HG03280 (cell line): Measurements from ENCODE around the gene LSP1.

Experiments used
- ATAC-seq: cut with Tn5 transposase; IDR thresholded peaks from one replicate; pipeline ENCODE4 v1.9.1; 2021; ENCODE audit warnings: mild to moderate bottlenecking, moderate library complexity; ENCODE audit not compliant: unreplicated experiment

LSP1 gene

DNA sequence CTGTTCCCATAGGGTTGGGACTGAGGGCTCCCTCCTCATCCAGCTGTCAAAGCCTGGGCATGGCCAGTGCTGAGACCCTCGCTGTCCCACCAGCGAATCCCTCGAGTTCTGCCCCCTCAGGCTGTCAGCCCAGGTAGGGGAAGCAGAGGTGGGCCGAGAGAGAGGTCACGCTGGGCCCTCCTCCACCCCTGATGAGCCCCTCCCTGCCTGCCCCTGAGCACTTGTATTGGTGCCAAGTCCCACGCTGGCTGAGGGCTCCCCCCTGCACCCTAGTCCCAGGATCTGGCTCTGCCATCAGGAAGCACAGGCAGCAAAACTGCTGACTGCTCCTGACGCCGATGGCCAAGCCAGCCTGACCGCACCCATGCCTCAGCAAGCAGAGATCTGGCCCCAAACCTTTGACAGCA is 35.5 kb downstream of the LSP1 start:
- ATAC-seq, result no peak

DNA sequence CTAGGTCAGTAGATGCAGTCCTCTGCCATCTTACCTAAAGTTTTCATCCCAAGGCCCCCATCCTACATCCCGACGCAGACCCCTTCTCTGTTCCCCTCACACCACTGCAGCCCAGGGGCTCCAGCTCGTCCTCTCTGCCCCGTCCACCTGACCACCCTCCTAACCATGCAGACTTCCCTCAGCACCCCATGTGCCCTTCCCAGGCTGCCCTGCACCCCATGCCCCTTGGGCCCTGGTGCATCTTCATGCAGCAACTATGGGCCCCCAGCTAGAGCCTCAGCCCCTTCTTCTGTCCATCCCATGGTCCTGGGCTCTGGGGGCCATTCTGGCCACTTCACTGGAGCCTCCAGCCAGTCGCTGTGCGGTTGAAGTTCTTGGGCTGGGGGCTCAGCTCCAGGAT is 35.9 kb downstream of the LSP1 start:
- no peak for ATAC-seq

- ATAC-seq, result no peak
These were observed 36.5 kb downstream of the LSP1 start for GRCh38 chr11:1889224-1889930.

DNA sequence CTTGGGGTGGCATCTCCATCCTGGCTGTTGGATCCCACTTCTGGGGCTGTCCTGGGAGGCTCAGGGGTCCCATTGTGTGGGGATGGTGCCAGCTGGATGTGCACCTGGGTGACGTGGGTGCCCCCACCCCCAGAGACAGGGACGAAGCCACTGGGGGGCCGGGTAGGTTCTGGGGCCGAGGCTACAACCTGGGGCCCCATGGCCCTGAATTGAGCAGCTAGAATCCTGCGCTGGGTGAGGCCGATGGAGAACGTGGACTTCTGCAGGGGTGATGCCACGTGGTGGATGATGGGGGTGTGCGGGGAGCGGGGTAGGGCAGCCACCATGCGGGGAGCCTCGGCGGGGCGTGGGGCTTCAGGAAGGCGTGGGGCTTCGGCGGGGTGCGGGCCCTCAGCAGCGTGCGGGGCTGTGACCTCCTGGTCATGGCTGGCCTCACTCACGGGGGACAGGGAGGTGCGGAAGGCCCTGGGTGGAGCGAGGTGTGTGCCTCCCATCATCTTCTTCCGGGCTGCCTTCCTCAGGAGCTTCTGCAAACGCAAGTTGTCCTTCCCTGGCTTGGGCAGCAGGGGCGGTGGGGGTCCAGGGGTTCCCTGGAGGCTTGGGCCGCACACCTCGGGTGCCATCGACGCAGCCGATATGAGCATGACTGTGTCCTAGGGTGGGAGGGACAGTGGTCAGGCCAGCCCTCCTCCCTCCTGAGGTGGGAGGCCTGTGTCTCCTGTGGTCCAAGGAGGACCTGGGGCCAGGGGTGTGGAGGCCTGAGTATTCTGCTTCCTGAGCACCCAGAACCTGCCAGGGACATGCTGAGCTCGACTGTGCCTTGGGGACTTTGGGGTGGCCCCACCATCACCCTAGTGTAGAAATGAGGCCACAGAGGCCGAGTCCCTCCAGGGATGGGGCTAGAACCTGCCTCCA is 37.3 kb downstream of the LSP1 start:
- ATAC-seq, result no peak

DNA sequence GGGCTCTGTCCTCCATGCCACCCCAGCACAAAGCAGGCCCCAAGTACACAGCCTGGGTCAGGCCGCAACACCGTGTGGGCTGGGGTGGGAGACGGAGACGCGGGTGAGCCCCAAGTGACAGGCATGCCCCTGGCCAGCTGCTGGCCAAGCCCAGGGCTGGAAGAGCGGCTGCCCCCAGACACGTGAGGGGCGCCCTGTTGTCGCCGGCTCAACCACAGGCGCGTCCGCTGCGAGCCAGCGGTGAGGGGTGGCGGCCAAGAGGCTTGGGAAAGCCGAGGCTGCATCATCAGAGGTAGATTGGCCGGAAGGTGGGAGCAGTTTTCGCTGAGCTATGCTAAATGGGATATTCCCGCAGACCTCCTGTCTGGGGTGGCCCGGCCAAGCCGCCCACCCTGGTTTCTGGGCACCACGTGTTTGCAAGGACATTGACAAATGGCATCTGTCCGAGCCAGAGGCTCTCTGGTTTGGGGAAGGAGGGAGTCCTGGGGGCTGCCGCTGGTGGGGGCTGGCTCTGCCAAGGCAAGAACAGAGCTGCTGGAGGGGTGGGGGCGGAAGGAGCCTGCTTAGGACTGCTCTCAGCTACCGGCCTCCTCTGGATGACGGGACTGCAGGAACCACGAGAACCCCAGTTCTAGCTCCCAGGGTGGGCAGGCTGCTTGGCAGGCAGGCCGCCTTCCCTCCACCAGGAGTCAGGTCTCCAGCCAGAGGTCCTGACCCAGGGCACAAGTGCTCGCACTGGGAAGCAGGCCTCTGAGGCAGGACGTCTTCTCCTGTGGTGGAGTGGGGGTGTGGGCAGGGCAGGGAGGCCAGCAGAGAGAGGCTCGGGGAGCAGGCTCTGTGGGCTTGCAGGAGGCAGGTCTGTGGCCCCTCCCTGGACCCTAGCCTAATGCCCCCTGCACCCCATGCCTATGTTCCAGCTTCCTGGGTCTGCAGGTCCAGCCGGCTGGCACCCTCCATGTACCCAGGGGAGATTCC is 38.3 kb downstream of the LSP1 start:
- ATAC-seq, result no peak

DNA sequence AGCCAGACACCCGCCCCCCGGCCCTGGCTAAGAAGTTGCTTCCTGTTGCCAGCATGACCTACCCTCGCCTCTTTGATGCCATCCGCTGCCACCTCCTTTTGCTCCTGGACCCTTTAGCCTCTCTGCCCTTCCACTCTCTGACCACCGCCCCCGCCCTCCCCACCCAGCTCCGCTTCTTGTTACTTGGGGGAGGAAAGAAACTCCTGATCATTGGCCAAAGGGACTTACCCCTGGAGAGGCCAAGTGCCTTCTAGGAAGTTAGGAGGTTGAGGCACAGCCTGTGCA is 38.9 kb downstream of the LSP1 start, which contains the start of gene PRR33:
PRR33 (minus strand) TSS at position 65 of the 285 bp plus-strand sequence. CDS start 1,311 bp downstream, outside the sequence.
- ATAC-seq, result no peak

DNA sequence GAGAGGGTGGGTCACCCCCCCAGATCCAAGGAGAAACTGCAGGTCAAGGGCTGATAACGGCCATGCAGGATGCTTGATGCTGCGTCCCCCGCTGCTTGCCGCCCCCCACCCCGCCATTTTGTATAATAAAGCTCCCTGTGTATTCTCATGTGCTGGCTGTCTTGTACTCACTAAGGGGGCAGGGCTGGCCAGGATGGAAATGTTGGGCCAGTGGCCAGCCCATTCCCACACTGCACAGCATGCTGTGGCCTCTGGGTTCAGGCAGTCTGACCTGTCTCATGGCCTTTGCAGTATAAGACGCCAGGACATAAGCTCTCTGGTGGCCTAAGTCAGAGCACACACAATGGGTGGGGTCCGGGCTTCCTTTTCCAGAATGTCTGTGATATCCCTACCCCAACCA is 39.2 kb downstream of the LSP1 start:
- no peak for ATAC-seq

DNA sequence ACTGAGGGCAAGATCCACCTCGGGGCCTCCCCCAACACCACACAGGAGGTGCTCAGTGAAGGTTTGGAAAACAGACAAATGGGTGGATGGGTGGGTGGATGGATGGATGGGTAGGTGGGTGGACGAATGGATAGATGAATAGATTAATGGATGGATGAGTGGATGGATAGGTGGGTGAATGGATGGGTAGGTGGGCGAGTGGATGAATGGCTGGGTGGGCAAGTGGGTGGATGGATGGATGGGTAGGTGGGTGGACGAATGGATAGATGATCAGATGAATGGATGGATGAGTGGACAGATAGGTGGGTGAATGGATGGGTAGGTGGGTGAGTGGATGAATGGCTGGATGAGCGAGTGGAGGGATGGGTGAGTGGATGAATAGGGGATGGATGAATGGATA is 39.7 kb downstream of the LSP1 start:
- ATAC-seq, result no peak

- no peak for ATAC-seq
These were observed 40.9 kb downstream of the LSP1 start for GRCh38 chr11:1893581-1894359.

- no peak for ATAC-seq
These were observed 41.9 kb downstream of the LSP1 start for GRCh38 chr11:1894759-1895158.

DNA sequence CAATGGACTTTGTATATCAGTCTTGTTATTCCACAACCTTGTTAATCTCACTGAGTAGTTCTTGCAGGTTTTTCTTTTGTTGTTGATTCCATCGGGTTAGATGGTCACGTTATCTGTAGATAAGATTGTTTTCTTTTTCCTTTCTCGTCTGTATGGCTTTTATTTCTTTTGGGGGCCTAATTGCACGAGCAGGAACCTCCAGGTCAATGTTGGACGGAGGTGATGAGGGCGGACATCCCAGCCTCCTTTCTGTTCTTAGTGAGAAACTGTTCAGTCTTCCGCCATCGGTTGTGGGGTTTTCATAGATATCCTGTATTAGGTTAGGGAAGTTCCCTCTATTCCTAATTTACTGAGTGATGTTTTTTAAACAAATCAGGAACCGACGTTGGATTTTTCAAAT is 43.6 kb downstream of the LSP1 start:
- ATAC-seq, result no peak

GRCh38 chr11:1896923-1897322 is 44.0 kb downstream of the LSP1 start:
- ATAC-seq, result no peak

DNA sequence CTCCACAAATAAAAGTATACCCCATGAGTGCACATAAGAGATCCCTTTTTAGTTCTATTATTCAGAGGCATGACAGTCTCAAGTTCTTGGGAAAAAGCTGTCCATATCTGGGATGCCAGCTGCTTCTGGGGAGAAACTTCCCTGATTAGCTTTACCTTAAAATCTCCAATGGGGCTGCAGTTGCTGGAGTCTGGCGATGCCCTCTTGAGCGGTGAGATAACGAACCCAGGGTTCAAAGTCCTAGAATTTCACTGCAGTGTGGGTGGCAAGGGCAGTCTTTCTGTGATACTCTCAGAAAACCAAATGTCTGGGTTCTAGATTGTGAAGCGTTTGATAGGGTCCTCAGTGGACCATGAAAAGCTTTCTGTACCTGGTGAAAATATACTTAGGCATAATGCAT is 46.2 kb downstream of the LSP1 start:
- ATAC-seq, result no peak

GRCh38 chr11:1899686-1900085 is 46.8 kb downstream of the LSP1 start:
- no peak for ATAC-seq

DNA sequence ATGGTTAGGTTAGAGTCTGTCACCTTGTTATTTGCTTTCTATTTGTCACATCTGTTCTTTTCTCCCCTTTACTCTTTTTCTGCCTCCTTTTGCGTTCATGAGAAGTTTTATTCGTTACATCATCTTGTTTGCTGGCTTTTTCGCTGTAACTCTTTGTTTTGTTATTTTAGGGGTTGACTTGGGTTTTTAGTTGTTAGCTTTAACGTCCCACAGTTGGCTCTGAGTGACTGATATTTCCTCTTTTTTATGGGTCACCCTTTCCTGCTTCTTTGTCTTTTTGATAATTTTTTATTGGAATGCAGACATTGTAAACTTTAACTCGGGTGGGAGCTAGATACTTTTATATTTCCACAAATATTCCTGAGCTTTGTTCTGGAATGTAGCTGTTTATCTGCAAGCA is 53.3 kb downstream of the LSP1 start:
- ATAC-seq, result no peak

- no peak for ATAC-seq
These were observed 53.9 kb downstream of the LSP1 start for GRCh38 chr11:1906611-1907423.

GRCh38 chr11:1908618-1909017 is 55.7 kb downstream of the LSP1 start:
- no peak for ATAC-seq

GRCh38 chr11:1909524-1909923 is 56.6 kb downstream of the LSP1 start:
- no peak for ATAC-seq

DNA sequence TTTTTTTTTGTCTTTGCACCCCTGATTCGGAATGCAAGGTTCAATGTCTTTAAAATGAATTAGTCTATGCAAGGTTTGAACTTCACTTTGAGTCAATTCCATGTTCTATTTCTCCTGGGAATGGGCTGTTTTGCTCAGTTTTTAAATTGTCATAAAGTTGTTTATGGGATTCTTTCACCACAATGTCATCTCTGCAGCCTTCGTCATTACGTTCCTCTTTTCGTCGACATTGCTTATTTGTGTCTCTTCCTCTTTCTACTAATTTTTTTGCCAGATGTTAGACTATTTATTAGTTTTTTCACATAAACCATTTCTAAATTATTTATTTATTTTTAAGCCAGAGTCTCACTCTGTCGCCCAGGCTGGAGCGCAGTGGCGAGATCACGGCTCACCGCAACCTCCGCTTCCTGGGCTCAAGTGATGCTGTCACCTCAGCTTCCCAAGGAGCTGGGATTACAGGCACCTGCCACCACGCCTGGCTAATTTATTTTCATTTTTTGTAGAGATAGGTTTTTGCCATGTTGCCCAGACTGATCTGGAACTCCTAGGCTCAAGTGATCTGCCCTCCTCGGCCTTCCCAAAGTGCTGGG is 59.5 kb downstream of the LSP1 start:
- no peak for ATAC-seq
